Measurements from ENCODE around the gene DLGAP5. TPM values are rescaled to one million over a fixed set of nuclear protein-coding genes. Genes with fewer than 3 reads are reported as not detected.

DLGAP5 gene
- total RNA-seq, 2 donors from 2014 or later, result 0.08 to 1.2 TPM

- no peaks in the 10 kb centered on the region for H3K27me3 ChIP-seq
- DNase-seq (ENCODE audit: low spot score), result peak; percentile 47
- H3K4me3 ChIP-seq, result peak overlapping the region; percentile 80 to 83
- peak overlapping the region; percentile 97 for H3K27ac ChIP-seq
- no peak for TF ChIP-seq CTCF (IDR thresholded peaks at IDR 0.05)
- peaks cover 4% of the 10 kb centered on the region for H3K36me3 ChIP-seq
- H3K9me3 ChIP-seq, result no peaks in the 10 kb centered on the region
- peaks cover 0 to 77% of the 10 kb centered on the region in 2 donors for H3K4me1 ChIP-seq
These were observed 62.8 kb downstream of the DLGAP5 start for GRCh38 chr14:55128386-55129085.

- peak; percentile 56 for DNase-seq (ENCODE audit: low spot score)
- no peak overlapping the region for H3K27ac ChIP-seq
- no peaks in the 10 kb centered on the region for H3K27me3 ChIP-seq
- H3K4me1 ChIP-seq, result peaks cover 0 to 77% of the 10 kb centered on the region in 2 donors
- no peaks in the 10 kb centered on the region for H3K9me3 ChIP-seq
- no peaks in the 10 kb centered on the region for H3K36me3 ChIP-seq
- TF ChIP-seq CTCF (IDR thresholded peaks at IDR 0.05), result no peak
- no peak overlapping the region for H3K4me3 ChIP-seq
These were observed 63.9 kb downstream of the DLGAP5 start for GRCh38 chr14:55127460-55127951.

GRCh38 chr14:55126932-55127459, 64.4 kb downstream of the DLGAP5 start:
- DNase-seq (ENCODE audit: low spot score), result peak; percentile 53
- Histone ChIP-seq H3K4me3 (no peak overlapping the region), H3K4me1 (peaks cover 0 to 77% of the 10 kb centered on the region in 2 donors), H3K9me3 (no peaks in the 10 kb centered on the region), H3K27ac (peak overlapping the region; percentile 25 to 66), H3K36me3 (no peaks in the 10 kb centered on the region), H3K27me3 (no peaks in the 10 kb centered on the region)
- TF ChIP-seq CTCF (IDR thresholded peaks at IDR 0.05), result no peak

GRCh38 chr14:55126034-55126433, 65.4 kb downstream of the DLGAP5 start:
- DNase-seq (ENCODE audit: low spot score), result peak; percentile 70
- Histone ChIP-seq H3K36me3 (no peaks in the 10 kb centered on the region), H3K4me3 (no peak overlapping the region), H3K27me3 (no peaks in the 10 kb centered on the region), H3K27ac (peak overlapping the region; percentile 52 to 66), H3K9me3 (no peaks in the 10 kb centered on the region), H3K4me1 (peaks cover 0 to 76% of the 10 kb centered on the region in 2 donors)
- TF ChIP-seq CTCF (IDR thresholded peaks at IDR 0.05), result no peak

- Histone ChIP-seq H3K9me3 (no peaks in the 10 kb centered on the region), H3K27me3 (no peaks in the 10 kb centered on the region), H3K36me3 (no peaks in the 10 kb centered on the region), H3K27ac (peak overlapping the region; percentile 52 to 66), H3K4me3 (no peak overlapping the region), H3K4me1 (peaks cover 0 to 76% of the 10 kb centered on the region in 2 donors)
- TF ChIP-seq CTCF (IDR thresholded peaks at IDR 0.05), result no peak
- peak; percentile 60 for DNase-seq (ENCODE audit: low spot score)
These were observed 66.0 kb downstream of the DLGAP5 start for GRCh38 chr14:55125403-55125802.

All from right atrium auricular region (tissue), 2 donors.